Measurements from ENCODE around the gene FRK. TPM values are rescaled to one million over a fixed set of nuclear protein-coding genes. Genes with fewer than 3 reads are reported as not detected.
A peak's percentile ranks its signal among the peaks of the same experiment; 100 is the strongest.

Gene FRK
- total RNA-seq, 4 donors from 2014 or later: 1.2 to 3.5 (median 2.4) TPM

DNA sequence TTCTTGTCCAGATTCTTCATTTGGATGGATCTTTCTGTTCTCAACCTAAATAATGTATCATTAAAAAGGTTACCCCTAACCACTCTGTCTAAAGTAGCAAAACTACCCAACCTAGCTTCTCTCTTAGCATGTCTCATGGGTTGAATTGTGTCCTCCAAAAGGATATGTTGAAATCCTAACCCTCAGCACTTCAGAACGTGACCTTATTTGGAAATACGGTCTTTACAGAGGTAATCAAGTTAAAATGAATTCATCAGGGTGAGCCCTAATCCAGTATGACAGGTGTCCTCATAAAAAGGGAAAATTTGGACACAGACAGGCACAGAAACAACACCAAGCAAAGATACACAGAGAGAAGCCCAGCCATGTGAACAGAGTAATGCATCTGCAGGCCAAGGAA lies 6.1 kb upstream of the FRK start:
- H3K27me3 ChIP-seq: no peaks in the 10 kb centered on the region
- H3K9me3 ChIP-seq: no peaks in the 10 kb centered on the region
- TF ChIP-seq, protein P1, sequence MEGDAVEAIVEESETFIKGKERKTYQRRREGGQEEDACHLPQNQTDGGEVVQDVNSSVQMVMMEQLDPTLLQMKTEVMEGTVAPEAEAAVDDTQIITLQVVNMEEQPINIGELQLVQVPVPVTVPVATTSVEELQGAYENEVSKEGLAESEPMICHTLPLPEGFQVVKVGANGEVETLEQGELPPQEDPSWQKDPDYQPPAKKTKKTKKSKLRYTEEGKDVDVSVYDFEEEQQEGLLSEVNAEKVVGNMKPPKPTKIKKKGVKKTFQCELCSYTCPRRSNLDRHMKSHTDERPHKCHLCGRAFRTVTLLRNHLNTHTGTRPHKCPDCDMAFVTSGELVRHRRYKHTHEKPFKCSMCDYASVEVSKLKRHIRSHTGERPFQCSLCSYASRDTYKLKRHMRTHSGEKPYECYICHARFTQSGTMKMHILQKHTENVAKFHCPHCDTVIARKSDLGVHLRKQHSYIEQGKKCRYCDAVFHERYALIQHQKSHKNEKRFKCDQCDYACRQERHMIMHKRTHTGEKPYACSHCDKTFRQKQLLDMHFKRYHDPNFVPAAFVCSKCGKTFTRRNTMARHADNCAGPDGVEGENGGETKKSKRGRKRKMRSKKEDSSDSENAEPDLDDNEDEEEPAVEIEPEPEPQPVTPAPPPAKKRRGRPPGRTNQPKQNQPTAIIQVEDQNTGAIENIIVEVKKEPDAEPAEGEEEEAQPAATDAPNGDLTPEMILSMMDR (IDR thresholded peaks at IDR 0.05): no peak
- TF ChIP-seq POLR2A (IDR thresholded peaks at IDR 0.05): no peak
- no peak overlapping the region for H3K27ac ChIP-seq
- H3K4me1 ChIP-seq: peaks cover 3% of the 10 kb centered on the region in 2 donors
- intact Hi-C loops (cut with DNase I): no loop called here
- WGBS, 2 donors: 87 to 95% methylated on average over 2 of the region's 2 CpGs
- no peak for DNase-seq
- H3K36me3 ChIP-seq: no peaks in the 10 kb centered on the region
- H3K4me3 ChIP-seq (replicated peaks in 1 of 3): no peak overlapping the region

DNA sequence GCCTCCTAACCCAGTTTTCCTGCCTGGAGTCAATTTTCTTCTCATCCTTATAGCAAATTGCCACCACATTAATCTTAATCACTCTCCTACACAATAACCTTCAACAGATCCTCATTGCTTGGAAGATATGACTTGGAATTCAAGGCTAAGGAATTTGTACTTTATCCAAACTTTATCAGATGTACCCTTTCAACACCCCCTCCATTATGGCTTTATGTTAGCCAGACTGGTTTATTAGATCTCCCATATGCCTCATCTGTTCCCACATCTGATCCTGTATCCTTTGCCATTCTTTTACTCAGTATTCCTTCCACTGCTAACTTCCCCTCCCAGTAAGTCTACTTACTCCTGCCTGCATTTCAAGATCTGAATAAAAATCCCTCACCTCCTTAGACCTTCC lies 4.0 kb upstream of the FRK start:
- no peak overlapping the region for H3K27ac ChIP-seq
- no peaks in the 10 kb centered on the region for H3K9me3 ChIP-seq
- intact Hi-C loops (cut with DNase I): no loop called here
- no peak overlapping the region for H3K4me3 ChIP-seq (replicated peaks in 1 of 3)
- no peaks in the 10 kb centered on the region for H3K27me3 ChIP-seq
- H3K36me3 ChIP-seq: no peaks in the 10 kb centered on the region
- no peak for DNase-seq
- TF ChIP-seq POLR2A (IDR thresholded peaks at IDR 0.05): no peak
- TF ChIP-seq, protein P1 (IDR thresholded peaks at IDR 0.05): no peak
- H3K4me1 ChIP-seq: peaks cover 3 to 10% of the 10 kb centered on the region in 2 donors

DNA sequence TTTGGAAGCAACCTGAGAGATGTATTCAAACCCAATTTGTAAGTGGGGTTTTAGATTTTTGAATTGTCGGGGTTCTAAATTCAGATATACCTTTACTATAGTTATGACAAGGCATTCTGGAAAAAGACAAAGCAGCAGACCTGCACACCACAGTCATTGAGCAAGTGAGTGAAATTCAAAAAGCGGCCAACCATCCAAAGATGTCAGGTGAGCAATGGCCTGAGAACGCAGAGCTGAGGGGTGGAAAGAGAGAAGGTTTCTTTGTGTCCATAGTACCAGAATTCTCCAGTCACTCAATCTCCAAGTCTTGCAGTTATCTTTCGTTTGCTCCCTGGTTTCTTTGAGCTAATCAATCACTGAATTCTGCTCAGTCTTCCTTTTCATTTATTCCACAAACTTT lies 1.8 kb upstream of the FRK start:
- Histone ChIP-seq H3K36me3 (no peaks in the 10 kb centered on the region), H3K27ac (peak overlapping the region in 1 of 3 donors; percentile 1), H3K9me3 (no peaks in the 10 kb centered on the region), H3K27me3 (no peaks in the 10 kb centered on the region), H3K4me3 (replicated peaks in 1 of 3) (no peak overlapping the region), H3K4me1 (peaks cover 3 to 10% of the 10 kb centered on the region in 2 donors)
- peak; percentile 29 to 58 for DNase-seq
- 41 to 47% methylated on average over 4 of the region's 4 CpGs for WGBS, 2 donors
- intact Hi-C loops (cut with DNase I): no loop called here
- TF ChIP-seq, protein P1 (IDR thresholded peaks at IDR 0.05): no peak
- TF ChIP-seq POLR2A (IDR thresholded peaks at IDR 0.05): no peak

DNA sequence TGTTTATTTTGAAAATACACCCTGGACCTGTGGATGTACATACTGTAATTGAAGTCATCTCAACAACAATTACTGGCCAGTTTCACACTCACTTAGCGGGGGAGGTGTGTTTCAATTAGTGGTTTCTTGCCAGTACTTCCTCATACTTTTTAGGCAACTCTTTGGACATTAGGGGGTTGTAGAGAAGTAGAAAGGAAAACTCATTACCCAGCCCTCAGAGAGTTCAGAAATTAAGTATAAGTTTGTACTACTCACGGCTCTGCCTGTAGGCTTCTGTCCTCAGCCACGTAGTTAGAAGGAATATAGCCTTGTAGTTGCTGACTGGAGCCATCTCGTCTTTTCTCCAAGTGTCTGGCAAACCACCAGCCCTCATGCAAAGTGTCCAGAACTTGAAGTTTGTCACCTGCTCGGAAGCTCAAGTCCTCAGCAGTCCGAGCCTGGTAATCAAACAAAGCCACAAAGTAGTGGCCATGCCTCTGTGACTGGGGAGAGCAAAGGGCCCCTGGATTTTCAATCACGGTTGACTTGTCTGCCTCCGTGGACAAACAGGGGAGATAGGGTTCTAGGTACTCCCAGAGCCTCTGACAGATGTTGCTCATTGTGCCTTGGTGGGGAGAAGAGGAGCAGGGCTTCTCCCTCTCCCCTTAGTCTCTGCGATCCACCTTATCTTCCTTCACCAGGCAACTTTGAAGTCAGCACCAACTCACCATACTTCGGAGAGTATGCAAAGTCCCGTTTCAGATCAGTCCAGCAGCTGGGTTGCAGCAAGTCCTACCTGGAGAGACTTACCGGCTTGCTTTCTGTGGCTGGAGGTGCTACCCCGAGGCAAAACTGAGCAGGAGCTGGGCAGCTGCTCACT lies 749 bp downstream of the FRK start:
- H3K27ac ChIP-seq: no peak overlapping the region
- H3K36me3 ChIP-seq: no peaks in the 10 kb centered on the region
- DNase-seq: peak; percentile 55 to 70
- TF ChIP-seq, protein P1 (IDR thresholded peaks at IDR 0.05): no peak
- no peak for TF ChIP-seq POLR2A (IDR thresholded peaks at IDR 0.05)
- no peaks in the 10 kb centered on the region for H3K27me3 ChIP-seq
- H3K4me1 ChIP-seq: peaks cover 8 to 10% of the 10 kb centered on the region in 2 donors
- H3K4me3 ChIP-seq (replicated peaks in 1 of 3): no peak overlapping the region
- intact Hi-C loops (cut with DNase I): no loop called here
- no peaks in the 10 kb centered on the region for H3K9me3 ChIP-seq
- WGBS, 2 donors: 67 to 72% methylated on average over 13 of the region's 13 CpGs

DNA sequence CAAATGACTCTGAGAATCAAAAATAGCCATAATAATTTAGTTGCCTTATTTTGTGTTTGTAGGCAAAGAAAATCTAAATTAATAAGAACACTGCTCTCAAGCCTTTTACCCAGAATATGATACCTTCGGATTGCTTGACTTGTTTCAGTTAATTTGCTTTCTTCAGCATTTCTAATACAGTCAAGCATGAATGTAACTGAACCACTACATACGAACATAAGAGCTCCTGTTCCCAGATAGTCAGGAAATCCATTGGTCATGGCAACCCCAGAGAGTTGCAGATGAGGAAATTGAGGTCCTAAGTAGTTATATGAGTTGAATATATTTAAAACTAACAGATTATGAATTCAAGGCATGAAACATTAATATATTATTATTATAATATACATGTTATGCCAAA lies 2.9 kb downstream of the FRK start:
- no peak overlapping the region for H3K27ac ChIP-seq
- WGBS, 2 donors: 81 to 82% methylated on average over 2 of the region's 2 CpGs
- H3K36me3 ChIP-seq: no peaks in the 10 kb centered on the region
- H3K4me3 ChIP-seq (replicated peaks in 1 of 3): no peak overlapping the region
- H3K9me3 ChIP-seq: no peaks in the 10 kb centered on the region
- DNase-seq: no peak
- H3K4me1 ChIP-seq: peaks cover 8 to 10% of the 10 kb centered on the region in 2 donors
- no peak for TF ChIP-seq POLR2A (IDR thresholded peaks at IDR 0.05)
- TF ChIP-seq, protein P1 (IDR thresholded peaks at IDR 0.05): no peak
- no peaks in the 10 kb centered on the region for H3K27me3 ChIP-seq
- intact Hi-C loops (cut with DNase I): no loop called here
